ENCODE measurements around the gene CCDC121. TPM values are rescaled to one million over a fixed set of nuclear protein-coding genes. Genes with fewer than 3 reads are reported as not detected.

The CCDC121 gene
- total RNA-seq, 1 experiment from 2014 or later = 0.87 TPM

DNA sequence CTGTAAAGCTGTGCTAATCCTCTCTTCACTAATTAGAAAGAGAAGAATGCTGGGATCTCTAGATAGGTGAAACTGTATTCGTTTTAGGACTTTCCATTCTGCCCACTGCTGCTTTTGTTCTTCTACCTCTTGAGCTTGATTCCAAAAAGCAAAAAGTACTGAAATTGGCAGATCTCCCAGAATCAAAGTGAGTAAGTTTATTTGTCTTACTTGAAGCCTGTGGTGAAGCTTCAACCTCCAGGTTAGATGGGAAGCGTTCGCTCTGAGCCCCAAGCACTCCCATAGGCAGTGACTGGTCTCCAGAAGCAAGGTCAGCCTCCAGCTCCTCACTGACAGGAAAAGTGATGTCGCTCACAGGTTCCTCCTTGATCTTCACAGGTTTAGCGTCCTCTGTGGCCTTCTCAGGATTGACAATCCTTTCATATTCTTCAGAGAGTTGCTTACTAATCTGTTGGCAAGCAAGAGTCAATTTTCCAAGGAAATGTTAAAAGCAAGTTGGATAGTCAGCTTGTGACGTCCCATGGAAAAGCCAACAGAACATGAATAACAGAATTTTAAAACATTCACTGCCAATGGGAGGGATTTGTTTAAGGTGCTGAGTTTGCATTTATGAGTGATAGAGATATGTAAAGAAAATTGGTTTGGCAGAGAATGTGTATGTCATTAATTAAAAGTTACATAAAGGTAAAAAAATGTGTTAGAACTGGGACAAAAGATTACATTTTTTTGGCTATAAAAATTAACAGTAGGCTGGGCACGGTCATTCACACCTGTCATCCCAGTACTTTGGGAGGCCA lies 26.5 kb upstream of the CCDC121 start:
- Histone ChIP-seq H3K4me1 (ENCODE audit: insufficient read depth, low read length) (peaks cover 45% of the 10 kb centered on the region), H3K9me3 (ENCODE audit: low read length) (no peaks in the 10 kb centered on the region), H3K27me3 (ENCODE audit: low read length) (no peaks in the 10 kb centered on the region), H3F3A (ENCODE audit: low read length, unreplicated experiment) (no peaks in the 10 kb centered on the region), H4K20me1 (ENCODE audit: low read length) (no peaks in the 10 kb centered on the region), H3K27ac (ENCODE audit: low read length) (peak overlapping the region; percentile 15), H3K4me2 (ENCODE audit: low read length) (peak overlapping the region; percentile 9; the same call in 1 of the 2 replicates), H3K4me3 (ENCODE audit: low read length) (no peak overlapping the region), H2AFZ (ENCODE audit: low read length) (no peak overlapping the region), H3K36me3 (ENCODE audit: low read depth, low read length) (peaks cover 46% of the 10 kb centered on the region), H3K9ac (ENCODE audit: low read length) (no peak overlapping the region), H3K79me2 (ENCODE audit: low read length) (peaks cover 5% of the 10 kb centered on the region; the same call in 1 of the 2 replicates), H3K9me2 (replicated peaks; ENCODE audit: low read length) (no peaks in the 10 kb centered on the region)
- intact Hi-C loops (cut with micrococcal nuclease) = loop anchor here (10.0 kb wide), 1 partner anchor 251 kb away; the partner anchor contains the start of gene PPM1G
- DNase-seq (peak; percentile 89), ATAC-seq (peak; percentile 90)
- BruUV-seq (replicated peaks) = no TSS peak
- TF ChIP-seq, protein P1, sequence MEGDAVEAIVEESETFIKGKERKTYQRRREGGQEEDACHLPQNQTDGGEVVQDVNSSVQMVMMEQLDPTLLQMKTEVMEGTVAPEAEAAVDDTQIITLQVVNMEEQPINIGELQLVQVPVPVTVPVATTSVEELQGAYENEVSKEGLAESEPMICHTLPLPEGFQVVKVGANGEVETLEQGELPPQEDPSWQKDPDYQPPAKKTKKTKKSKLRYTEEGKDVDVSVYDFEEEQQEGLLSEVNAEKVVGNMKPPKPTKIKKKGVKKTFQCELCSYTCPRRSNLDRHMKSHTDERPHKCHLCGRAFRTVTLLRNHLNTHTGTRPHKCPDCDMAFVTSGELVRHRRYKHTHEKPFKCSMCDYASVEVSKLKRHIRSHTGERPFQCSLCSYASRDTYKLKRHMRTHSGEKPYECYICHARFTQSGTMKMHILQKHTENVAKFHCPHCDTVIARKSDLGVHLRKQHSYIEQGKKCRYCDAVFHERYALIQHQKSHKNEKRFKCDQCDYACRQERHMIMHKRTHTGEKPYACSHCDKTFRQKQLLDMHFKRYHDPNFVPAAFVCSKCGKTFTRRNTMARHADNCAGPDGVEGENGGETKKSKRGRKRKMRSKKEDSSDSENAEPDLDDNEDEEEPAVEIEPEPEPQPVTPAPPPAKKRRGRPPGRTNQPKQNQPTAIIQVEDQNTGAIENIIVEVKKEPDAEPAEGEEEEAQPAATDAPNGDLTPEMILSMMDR (conservative IDR thresholded peaks at IDR 0.05; ENCODE audit: low read depth, low read length) = peak; percentile 36; the same call in 1 of the 2 replicates
- no peak for TF ChIP-seq EZH2 (IDR thresholded peaks at IDR 0.05; ENCODE audit: low read length, unreplicated experiment)
- CTCF ChIA-PET = interaction anchor here (0.5 to 1.4 kb wide), 3 partner anchors 27 to 362 kb away, joined by 3 to 8 read pairs (median 6); no protein-coding TSS in a partner anchor
- POLR2A ChIA-PET (ENCODE audit: unreplicated experiment) = no interaction called here

DNA sequence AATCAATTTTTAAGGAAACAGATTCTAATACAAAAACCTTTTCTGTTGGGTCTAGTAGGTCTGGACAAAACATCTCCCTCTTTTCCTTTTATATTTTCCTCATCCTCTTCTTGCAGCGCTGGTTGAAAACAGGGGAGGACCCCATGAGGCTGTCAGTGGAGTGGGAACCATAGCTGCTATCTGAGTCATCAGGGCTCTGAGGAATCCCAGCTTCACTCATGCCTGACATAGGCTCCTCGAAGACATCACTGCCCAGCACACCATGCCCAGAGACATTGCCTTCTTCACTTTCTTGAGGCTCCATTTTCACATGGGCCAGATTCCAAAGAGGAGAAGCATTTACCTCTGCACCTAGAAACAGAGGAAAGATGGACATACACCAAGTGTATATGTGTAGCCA lies 24.6 kb upstream of the CCDC121 start:
- Histone ChIP-seq H3K9ac (ENCODE audit: low read length) (no peak overlapping the region), H3K9me2 (replicated peaks; ENCODE audit: low read length) (no peaks in the 10 kb centered on the region), H3K36me3 (ENCODE audit: low read depth, low read length) (peaks cover 49% of the 10 kb centered on the region; the same call in 1 of the 2 replicates), H2AFZ (ENCODE audit: low read length) (no peak overlapping the region), H3K4me2 (ENCODE audit: low read length) (peak overlapping the region; percentile 36), H4K20me1 (ENCODE audit: low read length) (no peaks in the 10 kb centered on the region), H3K79me2 (ENCODE audit: low read length) (peaks cover 1% of the 10 kb centered on the region; the same call in 1 of the 2 replicates), H3K9me3 (ENCODE audit: low read length) (no peaks in the 10 kb centered on the region), H3F3A (ENCODE audit: low read length, unreplicated experiment) (no peaks in the 10 kb centered on the region), H3K4me3 (ENCODE audit: low read length) (no peak overlapping the region), H3K4me1 (ENCODE audit: insufficient read depth, low read length) (peaks cover 38% of the 10 kb centered on the region), H3K27me3 (ENCODE audit: low read length) (no peaks in the 10 kb centered on the region), H3K27ac (ENCODE audit: low read length) (peak overlapping the region; percentile 75)
- ChIA-PET POLR2A (ENCODE audit: unreplicated experiment) (interaction anchor here (0.6 kb wide), 1 partner anchor 737 kb away, joined by 4 read pairs; no protein-coding TSS in a partner anchor), CTCF (no interaction called here)
- peak; percentile 18 for DNase-seq
- peak; percentile 21 for ATAC-seq
- BruUV-seq (replicated peaks) = TSS peak; percentile 14
- TF ChIP-seq EZH2 (IDR thresholded peaks at IDR 0.05; ENCODE audit: low read length, unreplicated experiment) (no peak), EZH2phosphoT487 (IDR thresholded peaks at IDR 0.05; ENCODE audit: borderline replicate concordance, low read length) (no peak)
- TF ChIP-seq, protein P1 (conservative IDR thresholded peaks at IDR 0.05; ENCODE audit: low read depth, low read length) = no peak
- intact Hi-C loops (cut with micrococcal nuclease) = loop anchor here (10.0 kb wide), 1 partner anchor 249 kb away; the partner anchor contains the start of gene PPM1G
